ENCODE data around the gene EPB41.

The EPB41 gene

GRCh38 chr1:28925350-28925891, 11.1 kb downstream of the EPB41 start:
- no peaks in the 10 kb centered on the region for H3K36me3 ChIP-seq (ENCODE audit: control insufficient read depth, insufficient read depth, low read length)
- no peak overlapping the region for H3K4me2 ChIP-seq (ENCODE audit: low read length)
- H3K4me1 ChIP-seq (ENCODE audit: control insufficient read depth, low read depth, low read length): peaks cover 8% of the 10 kb centered on the region
- no CpG with 5 or more reads among the region's 4 CpGs for WGBS (ENCODE audit: extremely low coverage, insufficient coverage, low lambda C conversion rate)
- no peak for DNase-seq
- no peak overlapping the region for H3K4ac ChIP-seq (ENCODE audit: low read depth, low read length)
- no peak overlapping the region for H2BK120ac ChIP-seq (ENCODE audit: low read depth, low read length)
- no peak overlapping the region for H3K4me3 ChIP-seq (ENCODE audit: low read length)
- peaks cover 1% of the 10 kb centered on the region for H3K79me1 ChIP-seq (ENCODE audit: low read length)
- no peak overlapping the region for H3K27ac ChIP-seq (ENCODE audit: low read depth, low read length)
- H3K23ac ChIP-seq (ENCODE audit: low read length): no peak overlapping the region
- no peak overlapping the region for H3K9ac ChIP-seq (ENCODE audit: low read length)
- no peak overlapping the region for H4K8ac ChIP-seq (ENCODE audit: low read depth, low read length)
- no peak overlapping the region for H3K56ac ChIP-seq (ENCODE audit: low read length)
- H4K5ac ChIP-seq (ENCODE audit: low read length): no peak overlapping the region
- no peak overlapping the region for H3K18ac ChIP-seq (ENCODE audit: low read length)
- H3K79me2 ChIP-seq (ENCODE audit: control insufficient read depth, insufficient read depth, low read length): no peaks in the 10 kb centered on the region
- no peak overlapping the region for H2AK5ac ChIP-seq (ENCODE audit: low read length)
- no peak overlapping the region for H2BK5ac ChIP-seq (ENCODE audit: low read length)
- H3K27me3 ChIP-seq (ENCODE audit: insufficient read depth, low read length, poor library complexity): no peaks in the 10 kb centered on the region
- H2BK15ac ChIP-seq (replicated peaks; ENCODE audit: low read depth): no peak overlapping the region

GRCh38 chr1:28926629-28927265, 12.4 kb downstream of the EPB41 start:
- H3K23ac ChIP-seq (ENCODE audit: low read length): no peak overlapping the region
- no peak overlapping the region for H3K4me2 ChIP-seq (ENCODE audit: low read length)
- no peaks in the 10 kb centered on the region for H3K36me3 ChIP-seq (ENCODE audit: control insufficient read depth, insufficient read depth, low read length)
- no peak overlapping the region for H3K56ac ChIP-seq (ENCODE audit: low read length)
- H2BK15ac ChIP-seq (replicated peaks; ENCODE audit: low read depth): no peak overlapping the region
- peak; percentile 50 for DNase-seq
- H4K8ac ChIP-seq (ENCODE audit: low read depth, low read length): no peak overlapping the region
- no peak overlapping the region for H3K4me3 ChIP-seq (ENCODE audit: low read length)
- no peak overlapping the region for H2BK120ac ChIP-seq (ENCODE audit: low read depth, low read length)
- H3K18ac ChIP-seq (ENCODE audit: low read length): no peak overlapping the region
- no peak overlapping the region for H2AK5ac ChIP-seq (ENCODE audit: low read length)
- no peaks in the 10 kb centered on the region for H3K79me2 ChIP-seq (ENCODE audit: control insufficient read depth, insufficient read depth, low read length)
- H3K4ac ChIP-seq (ENCODE audit: low read depth, low read length): no peak overlapping the region
- no peak overlapping the region for H3K27ac ChIP-seq (ENCODE audit: low read depth, low read length)
- H3K4me1 ChIP-seq (ENCODE audit: control insufficient read depth, low read depth, low read length): peaks cover 8% of the 10 kb centered on the region
- no peak overlapping the region for H4K5ac ChIP-seq (ENCODE audit: low read length)
- H3K27me3 ChIP-seq (ENCODE audit: insufficient read depth, low read length, poor library complexity): no peaks in the 10 kb centered on the region
- no peak overlapping the region for H2BK5ac ChIP-seq (ENCODE audit: low read length)
- no peak overlapping the region for H3K9ac ChIP-seq (ENCODE audit: low read length)
- no CpG with 5 or more reads among the region's 2 CpGs for WGBS (ENCODE audit: extremely low coverage, insufficient coverage, low lambda C conversion rate)
- H3K79me1 ChIP-seq (ENCODE audit: low read length): peaks cover 1% of the 10 kb centered on the region

- Histone ChIP-seq H2BK15ac (replicated peaks; ENCODE audit: low read depth) (no peak overlapping the region), H3K4me2 (ENCODE audit: low read length) (no peak overlapping the region), H3K23ac (ENCODE audit: low read length) (no peak overlapping the region), H3K27ac (ENCODE audit: low read depth, low read length) (no peak overlapping the region), H3K4me3 (ENCODE audit: low read length) (no peak overlapping the region), H2BK120ac (ENCODE audit: low read depth, low read length) (no peak overlapping the region), H2AK5ac (ENCODE audit: low read length) (no peak overlapping the region), H3K18ac (ENCODE audit: low read length) (no peak overlapping the region), H3K79me1 (ENCODE audit: low read length) (peaks cover 1% of the 10 kb centered on the region), H3K4me1 (ENCODE audit: control insufficient read depth, low read depth, low read length) (peaks cover 8% of the 10 kb centered on the region), H3K9ac (ENCODE audit: low read length) (no peak overlapping the region), H4K8ac (ENCODE audit: low read depth, low read length) (no peak overlapping the region), H3K27me3 (ENCODE audit: insufficient read depth, low read length, poor library complexity) (no peaks in the 10 kb centered on the region), H3K56ac (ENCODE audit: low read length) (no peak overlapping the region), H2BK5ac (ENCODE audit: low read length) (no peak overlapping the region), H3K36me3 (ENCODE audit: control insufficient read depth, insufficient read depth, low read length) (no peaks in the 10 kb centered on the region), H4K5ac (ENCODE audit: low read length) (no peak overlapping the region), H3K79me2 (ENCODE audit: control insufficient read depth, insufficient read depth, low read length) (no peaks in the 10 kb centered on the region), H3K4ac (ENCODE audit: low read depth, low read length) (no peak overlapping the region)
- WGBS (ENCODE audit: extremely low coverage, insufficient coverage, low lambda C conversion rate): no CpG with 5 or more reads among the region's 3 CpGs
- DNase-seq: no peak
Observed at GRCh38 chr1:28927266-28927647, 12.9 kb downstream of the EPB41 start.

GRCh38 chr1:28927648-28928313, 13.4 kb downstream of the EPB41 start:
- Histone ChIP-seq H2AK5ac (ENCODE audit: low read length) (no peak overlapping the region), H3K36me3 (ENCODE audit: control insufficient read depth, insufficient read depth, low read length) (no peaks in the 10 kb centered on the region), H3K4me1 (ENCODE audit: control insufficient read depth, low read depth, low read length) (peaks cover 8% of the 10 kb centered on the region), H3K79me1 (ENCODE audit: low read length) (peaks cover 1% of the 10 kb centered on the region), H3K27me3 (ENCODE audit: insufficient read depth, low read length, poor library complexity) (no peaks in the 10 kb centered on the region), H3K23ac (ENCODE audit: low read length) (no peak overlapping the region), H2BK120ac (ENCODE audit: low read depth, low read length) (peak overlapping the region; percentile 45), H3K56ac (ENCODE audit: low read length) (peak overlapping the region; percentile 8), H3K9ac (ENCODE audit: low read length) (no peak overlapping the region), H3K4ac (ENCODE audit: low read depth, low read length) (peak overlapping the region; percentile 12), H3K4me2 (ENCODE audit: low read length) (no peak overlapping the region), H2BK5ac (ENCODE audit: low read length) (no peak overlapping the region), H3K27ac (ENCODE audit: low read depth, low read length) (peak overlapping the region; percentile 36), H4K5ac (ENCODE audit: low read length) (no peak overlapping the region), H4K8ac (ENCODE audit: low read depth, low read length) (no peak overlapping the region), H2BK15ac (replicated peaks; ENCODE audit: low read depth) (no peak overlapping the region), H3K4me3 (ENCODE audit: low read length) (no peak overlapping the region), H3K18ac (ENCODE audit: low read length) (peak overlapping the region; percentile 60), H3K79me2 (ENCODE audit: control insufficient read depth, insufficient read depth, low read length) (no peaks in the 10 kb centered on the region)
- peak; percentile 35 for DNase-seq
- WGBS (ENCODE audit: extremely low coverage, insufficient coverage, low lambda C conversion rate): no CpG with 5 or more reads among the region's 1 CpG

- H4K5ac ChIP-seq (ENCODE audit: low read length): no peak overlapping the region
- H2BK120ac ChIP-seq (ENCODE audit: low read depth, low read length): no peak overlapping the region
- H3K9ac ChIP-seq (ENCODE audit: low read length): no peak overlapping the region
- DNase-seq: no peak
- no peak overlapping the region for H2BK15ac ChIP-seq (replicated peaks; ENCODE audit: low read depth)
- no peak overlapping the region for H3K4ac ChIP-seq (ENCODE audit: low read depth, low read length)
- H2AK5ac ChIP-seq (ENCODE audit: low read length): no peak overlapping the region
- peaks cover 8% of the 10 kb centered on the region for H3K4me1 ChIP-seq (ENCODE audit: control insufficient read depth, low read depth, low read length)
- no peaks in the 10 kb centered on the region for H3K79me2 ChIP-seq (ENCODE audit: control insufficient read depth, insufficient read depth, low read length)
- H3K79me1 ChIP-seq (ENCODE audit: low read length): peaks cover 1% of the 10 kb centered on the region
- no peak overlapping the region for H3K27ac ChIP-seq (ENCODE audit: low read depth, low read length)
- no peak overlapping the region for H4K8ac ChIP-seq (ENCODE audit: low read depth, low read length)
- H3K18ac ChIP-seq (ENCODE audit: low read length): no peak overlapping the region
- no peak overlapping the region for H3K4me3 ChIP-seq (ENCODE audit: low read length)
- no peak overlapping the region for H3K23ac ChIP-seq (ENCODE audit: low read length)
- WGBS (ENCODE audit: extremely low coverage, insufficient coverage, low lambda C conversion rate): no CpG with 5 or more reads among the region's 2 CpGs
- no peaks in the 10 kb centered on the region for H3K36me3 ChIP-seq (ENCODE audit: control insufficient read depth, insufficient read depth, low read length)
- no peak overlapping the region for H3K56ac ChIP-seq (ENCODE audit: low read length)
- H3K27me3 ChIP-seq (ENCODE audit: insufficient read depth, low read length, poor library complexity): no peaks in the 10 kb centered on the region
- H3K4me2 ChIP-seq (ENCODE audit: low read length): no peak overlapping the region
- H2BK5ac ChIP-seq (ENCODE audit: low read length): no peak overlapping the region
Observed at GRCh38 chr1:28928314-28928941, 14.1 kb downstream of the EPB41 start.
